ENCODE data around the gene BMP6. TPM values are rescaled to one million over a fixed set of nuclear protein-coding genes. Genes with fewer than 3 reads are reported as not detected.

Gene BMP6
- total RNA-seq, 1 experiment from 2014 or later: 0.28 TPM

DNA sequence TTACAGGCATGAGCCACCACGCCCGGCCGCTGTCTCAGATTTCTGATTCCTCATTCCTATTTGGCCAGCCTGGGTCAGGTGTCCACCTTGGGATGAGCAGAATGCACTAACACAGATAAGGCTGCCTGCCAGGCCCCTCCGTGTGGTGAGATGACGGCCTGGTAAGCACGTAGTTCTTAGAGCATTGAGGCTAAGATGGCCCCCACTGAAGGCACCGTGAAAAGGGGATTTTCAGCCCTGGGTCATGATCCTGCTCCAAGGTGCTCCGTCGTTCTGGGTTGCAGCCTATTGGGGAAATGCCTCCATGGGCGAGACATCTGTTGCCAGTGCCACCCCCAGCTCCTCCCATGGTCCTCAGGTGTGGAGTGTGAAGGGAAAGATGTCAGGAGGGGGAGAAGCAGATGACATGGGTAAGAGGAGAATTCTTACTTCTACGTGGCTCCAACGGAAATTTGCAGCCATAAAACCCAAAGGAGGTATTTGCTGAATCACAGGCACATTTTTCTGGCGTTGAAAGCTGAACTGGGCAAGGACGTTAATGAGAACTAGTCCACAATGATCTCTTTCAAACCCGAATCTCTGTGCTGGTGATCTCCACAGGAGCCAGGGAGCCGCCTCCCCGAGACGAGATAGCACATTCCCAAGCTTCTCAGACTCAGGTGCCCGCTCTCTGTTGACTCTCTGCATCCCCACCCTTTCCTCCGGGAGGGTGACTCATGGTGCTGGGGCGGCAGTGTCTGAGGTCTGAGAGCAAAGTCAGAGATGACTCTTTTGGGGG, 34.0 kb upstream of the BMP6 start:
- no peak overlapping the region for H2AK5ac ChIP-seq (ENCODE audit: insufficient read length, low read length)
- peaks cover 13% of the 10 kb centered on the region in 2 experiments for H3K4me1 Mint-ChIP-seq
- H4K5ac ChIP-seq (ENCODE audit: insufficient read length, low read depth, low read length): no peak overlapping the region
- H3K4me1 ChIP-seq (ENCODE audit: insufficient read depth, low read length): no peaks in the 10 kb centered on the region
- H3K27me3 ChIP-seq (ENCODE audit: insufficient read depth, low read length): no peaks in the 10 kb centered on the region
- no peak overlapping the region for H3K4ac ChIP-seq (ENCODE audit: low read depth, low read length)
- H3K27ac Mint-ChIP-seq: no peak overlapping the region
- no peak overlapping the region for H2BK15ac ChIP-seq (ENCODE audit: low read depth, low read length)
- no peak overlapping the region for H2BK5ac ChIP-seq (ENCODE audit: insufficient read length, low read length)
- no peak overlapping the region for H3K14ac ChIP-seq (ENCODE audit: insufficient read depth, low read length)
- no peak overlapping the region for H3K9ac ChIP-seq (ENCODE audit: extremely low read depth, insufficient read length, low read length)
- no peak overlapping the region for H4K91ac ChIP-seq (ENCODE audit: insufficient read length, low read depth, low read length)
- H3K56ac ChIP-seq (ENCODE audit: insufficient read length, low read depth, low read length): no peak overlapping the region
- H3K79me2 ChIP-seq (ENCODE audit: insufficient read depth, low read length): no peaks in the 10 kb centered on the region
- no peaks in the 10 kb centered on the region for H4K20me1 ChIP-seq (ENCODE audit: control insufficient read depth, insufficient read depth, insufficient read length)
- H3K27me3 Mint-ChIP-seq (ENCODE audit: low read depth): peaks cover 3% of the 10 kb centered on the region
- H3K23me2 ChIP-seq (ENCODE audit: insufficient read length, low read depth, low read length, poor library complexity, severe bottlenecking): no peaks in the 10 kb centered on the region
- TF ChIP-seq, protein P1, sequence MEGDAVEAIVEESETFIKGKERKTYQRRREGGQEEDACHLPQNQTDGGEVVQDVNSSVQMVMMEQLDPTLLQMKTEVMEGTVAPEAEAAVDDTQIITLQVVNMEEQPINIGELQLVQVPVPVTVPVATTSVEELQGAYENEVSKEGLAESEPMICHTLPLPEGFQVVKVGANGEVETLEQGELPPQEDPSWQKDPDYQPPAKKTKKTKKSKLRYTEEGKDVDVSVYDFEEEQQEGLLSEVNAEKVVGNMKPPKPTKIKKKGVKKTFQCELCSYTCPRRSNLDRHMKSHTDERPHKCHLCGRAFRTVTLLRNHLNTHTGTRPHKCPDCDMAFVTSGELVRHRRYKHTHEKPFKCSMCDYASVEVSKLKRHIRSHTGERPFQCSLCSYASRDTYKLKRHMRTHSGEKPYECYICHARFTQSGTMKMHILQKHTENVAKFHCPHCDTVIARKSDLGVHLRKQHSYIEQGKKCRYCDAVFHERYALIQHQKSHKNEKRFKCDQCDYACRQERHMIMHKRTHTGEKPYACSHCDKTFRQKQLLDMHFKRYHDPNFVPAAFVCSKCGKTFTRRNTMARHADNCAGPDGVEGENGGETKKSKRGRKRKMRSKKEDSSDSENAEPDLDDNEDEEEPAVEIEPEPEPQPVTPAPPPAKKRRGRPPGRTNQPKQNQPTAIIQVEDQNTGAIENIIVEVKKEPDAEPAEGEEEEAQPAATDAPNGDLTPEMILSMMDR (conservative IDR thresholded peaks at IDR 0.05): no peak
- no peaks in the 10 kb centered on the region for H3K9me3 Mint-ChIP-seq
- no peak overlapping the region for H2AFZ ChIP-seq (ENCODE audit: low read length)
- H2BK20ac ChIP-seq (ENCODE audit: low read depth, low read length, poor library complexity, severe bottlenecking): no peak overlapping the region
- peak; percentile 56 for DNase-seq
- H3K9me3 ChIP-seq (ENCODE audit: control insufficient read depth, low read depth, low read length): no peaks in the 10 kb centered on the region
- H3K4me2 ChIP-seq (ENCODE audit: insufficient read depth, insufficient read length, low read length): no peak overlapping the region
- no CpG with 5 or more reads among the region's 21 CpGs for WGBS (ENCODE audit: extremely low coverage, insufficient read length, low lambda C conversion rate)
- H3T11ph ChIP-seq (ENCODE audit: low read length): no peak overlapping the region
- no peak overlapping the region for H4K8ac ChIP-seq (replicated peaks; ENCODE audit: insufficient read length, low read depth, low read length)
- H2BK120ac ChIP-seq (ENCODE audit: low read depth, low read length, poor library complexity, severe bottlenecking): no peak overlapping the region
- no peak overlapping the region for H3K4me3 Mint-ChIP-seq
- no peak overlapping the region for H3K18ac ChIP-seq (ENCODE audit: insufficient read length, low read depth, low read length)
- no peaks in the 10 kb centered on the region for H3K36me3 Mint-ChIP-seq (ENCODE audit: insufficient read depth in 1 of 3, low read depth in 3 of 3)
- no peak overlapping the region for H3K27ac ChIP-seq (ENCODE audit: insufficient read length, low read depth, low read length)
- no peak overlapping the region for H3K23ac ChIP-seq (ENCODE audit: insufficient read length, low read depth, low read length)
- H2BK12ac ChIP-seq (ENCODE audit: insufficient read length, low read depth, low read length): no peak overlapping the region
- no peaks in the 10 kb centered on the region for H3K79me1 ChIP-seq (ENCODE audit: insufficient read depth, low read depth, low read length, poor library complexity, severe bottlenecking)
